C4-2B (cell line): ENCODE data around the gene LRFN2.

Experiments used
- CTCF ChIP-seq: fragments of 450-650 bp; conservative IDR thresholded peaks from 2 replicates; pipeline ENCODE4 v1.5.1; 2017; ENCODE audit warnings: mild to moderate bottlenecking
- ZFX ChIP-seq: fragments of 450-650 bp; IDR thresholded peaks from 2 replicates; pipeline ENCODE4 v1.6.1; 2017

GRCh38 chr6:40371621-40372020 lies 215.5 kb downstream of the LRFN2 start:
- TF ChIP-seq CTCF = no peak
- no peak for TF ChIP-seq ZFX
